Naive thymus-derived CD4-positive, alpha-beta T cell (primary cell): Measurements from ENCODE around the gene CENPX. TPM values are rescaled to one million over a fixed set of nuclear protein-coding genes. Genes with fewer than 3 reads are reported as not detected.
A peak's percentile ranks its signal among the peaks of the same experiment; 100 is the strongest.

Experiments used
- ATAC-seq: fragments of 150-1000 bp; cut with Tn5 transposase; 2 replicates; pipeline ENCODE4 v1.10.0; 2021; ENCODE audit warnings: mild to moderate bottlenecking, moderate library complexity
- CTCF ChIA-PET: fragments of 350-600 bp; sonication (Branson Sonifier 250); formaldehyde crosslinking; loops from one replicate; lab custom pipeline; 2021; ENCODE audit warnings: antibody characterized with exemption; lab: Charles Lee
- POLR2A ChIA-PET: fragments of 350-600 bp; sonication (Branson Sonifier 250); formaldehyde crosslinking; loops from one replicate; lab custom pipeline; 2021; ENCODE audit warnings: antibody characterized with exemption, inconsistent platforms; lab: Charles Lee
- DNase-seq, 9 donors: peaks; one replicate each; pipeline versions ENCODE4 v3.0.0 to v3.0.0-alpha.2; 2020 to 2022; ENCODE audit warnings: mixed read lengths in 1 of 9
- H3K27ac ChIP-seq: one replicate; pipeline ENCODE4 v1.7.0; 2013; ENCODE audit warnings: mild to moderate bottlenecking, low read depth, low read length, moderate library complexity
- H3K27me3 ChIP-seq, 2 donors: one replicate each; pipeline ENCODE4 v1.7.0; 2013; ENCODE audit warnings: low read length in 2 of 2, mild to moderate bottlenecking in 2 of 2, moderate library complexity in 2 of 2; ENCODE audit not compliant: control insufficient read depth in 2 of 2, insufficient read depth in 2 of 2
- H3K36me3 ChIP-seq, 3 experiments: 1 replicate in 2 of 3; 2 replicates in 1 of 3; pipeline ENCODE4 v1.7.0; 2013; ENCODE audit warnings: low read length in 3 of 3, mild to moderate bottlenecking in 3 of 3, moderate library complexity in 1 of 3; ENCODE audit not compliant: insufficient read depth in 3 of 3, control insufficient read depth in 2 of 3
- H3K4me1 ChIP-seq, 2 donors: one replicate each; pipeline ENCODE4 v1.7.0; 2013; ENCODE audit warnings: low read length in 2 of 2, mild to moderate bottlenecking in 2 of 2, moderate library complexity in 1 of 2; ENCODE audit not compliant: control insufficient read depth in 2 of 2, insufficient read depth in 2 of 2
- H3K4me3 ChIP-seq: 2 replicates; pipeline ENCODE4 v1.7.0; 2013; ENCODE audit warnings: mild to moderate bottlenecking, low read length
- H3K9me3 ChIP-seq, 3 experiments: 1 replicate in 2 of 3; 2 replicates in 1 of 3; pipeline ENCODE4 v1.7.0; 2013; ENCODE audit warnings: low read length in 3 of 3; ENCODE audit not compliant: control insufficient read depth in 2 of 3
- H3K27ac Mint-ChIP-seq, 9 donors: one replicate each; pipeline ENCODE4 v1.8.0; 2020 to 2022; ENCODE audit warnings: mixed read lengths in 9 of 9, mild to moderate bottlenecking in 8 of 9, moderate library complexity in 5 of 9, inconsistent platforms in 2 of 9
- H3K27me3 Mint-ChIP-seq, 5 donors: one replicate each; pipeline ENCODE4 v1.8.0; 2021 to 2022; ENCODE audit warnings: mixed read lengths in 5 of 5, mild to moderate bottlenecking in 1 of 5
- H3K36me3 Mint-ChIP-seq, 5 donors: one replicate each; pipeline ENCODE4 v1.8.0; 2020 to 2022; ENCODE audit warnings: mixed read lengths in 5 of 5, mild to moderate bottlenecking in 3 of 5, inconsistent platforms in 1 of 5
- H3K4me1 Mint-ChIP-seq, 7 donors: one replicate each; pipeline ENCODE4 v1.8.0; 2020 to 2022; ENCODE audit warnings: mixed read lengths in 7 of 7, mild to moderate bottlenecking in 3 of 7, inconsistent platforms in 1 of 7
- H3K4me3 Mint-ChIP-seq, 10 donors: one replicate each; pipeline ENCODE4 v1.8.0; 2020 to 2022; ENCODE audit warnings: mild to moderate bottlenecking in 10 of 10, mixed read lengths in 10 of 10, moderate library complexity in 6 of 10, inconsistent platforms in 2 of 10
- H3K9me3 Mint-ChIP-seq, 11 donors: one replicate each; pipeline ENCODE4 v1.8.0; 2020 to 2022; ENCODE audit warnings: mixed read lengths in 11 of 11, mild to moderate bottlenecking in 4 of 11, inconsistent platforms in 1 of 11, moderate library complexity in 1 of 11
- intact Hi-C, 2 donors: fragments of 100-400 bp; cut with micrococcal nuclease; formaldehyde crosslinking; loops; one replicate each; pipeline ENCODE4 v1.15.1; 2023
- polyA plus RNA-seq, 2 donors: library from polyadenylated mRNA; unstranded; fragments of 300-500 nt; fragmentation: Illumina TruSeq; gene quantifications; one replicate each; pipeline ENCODE4 v1.2.3, GENCODE V29; 2021
- total RNA-seq, 6 experiments: library from RNA in 5 of 6; stranded (reverse) in 5 of 6; gene quantifications; 1 replicate in 5 of 6; 2 replicates in 1 of 6; pipeline ENCODE4 v1.2.3 and lab custom pipeline; 2021 to 2026

CENPX gene
- total and polyA plus RNA-seq, 7 experiments from 2014 or later, result 25.5 to 72.7 (median 34.1) TPM

GRCh38 chr17:81980707-81981343, 41.9 kb downstream of the CENPX start:
- Histone ChIP-seq H3K9me3 (no peaks in the 10 kb centered on the region), H3K27ac (no peak overlapping the region), H3K27me3 (no peaks in the 10 kb centered on the region), H3K36me3 (peaks cover 0 to 37% (median 8%) of the 10 kb centered on the region in 3 experiments), H3K4me3 (no peak overlapping the region), H3K4me1 (peaks cover 16 to 19% of the 10 kb centered on the region in 2 donors)
- ATAC-seq, result no peak
- peak overlapping the region in 9 of 10 donors; percentile 32 to 95 (median 67) for H3K4me3 Mint-ChIP-seq
- POLR2A ChIA-PET, result interaction anchor here (1.3 kb wide), 1 partner anchor 8 kb away, joined by 3 read pairs; no protein-coding TSS in a partner anchor
- DNase-seq, result no peak
- peak overlapping the region in 2 of 9 donors; percentile 36 to 49 for H3K27ac Mint-ChIP-seq
- H3K36me3 Mint-ChIP-seq, result peaks cover 4 to 26% (median 12%) of the 10 kb centered on the region in 5 donors
- H3K4me1 Mint-ChIP-seq, result peaks cover 31 to 69% (median 41%) of the 10 kb centered on the region in 7 donors
- H3K27me3 Mint-ChIP-seq, result peaks cover 0 to 4% (median 0%) of the 10 kb centered on the region in 5 donors
- intact Hi-C loops, result no loop called here
- CTCF ChIA-PET, result interaction anchor here (0.8 to 2.4 kb wide), 6 partner anchors 13 to 45 kb away, joined by 3 to 7 read pairs (median 5); no protein-coding TSS in a partner anchor
- H3K9me3 Mint-ChIP-seq, result peaks cover 0 to 2% (median 0%) of the 10 kb centered on the region in 11 donors

GRCh38 chr17:81980122-81980521, 42.6 kb downstream of the CENPX start:
- peaks cover 31 to 68% (median 41%) of the 10 kb centered on the region in 7 donors for H3K4me1 Mint-ChIP-seq
- H3K27ac Mint-ChIP-seq, result peak overlapping the region in 4 of 9 donors; percentile 14 to 52 (median 42)
- peaks cover 1 to 21% (median 10%) of the 10 kb centered on the region in 5 donors for H3K36me3 Mint-ChIP-seq
- ChIA-PET POLR2A (interaction anchor here (1.3 kb wide), 1 partner anchor 9 kb away, joined by 3 read pairs; no protein-coding TSS in a partner anchor), CTCF (interaction anchor here (0.8 to 2.4 kb wide), 5 partner anchors 12 to 46 kb away, joined by 3 to 7 read pairs (median 6); no protein-coding TSS in a partner anchor)
- peaks cover 0 to 2% (median 0%) of the 10 kb centered on the region in 11 donors for H3K9me3 Mint-ChIP-seq
- peak overlapping the region; percentile 34 to 95 (median 68) for H3K4me3 Mint-ChIP-seq
- intact Hi-C loops, result no loop called here
- no peak for DNase-seq
- Histone ChIP-seq H3K27me3 (no peaks in the 10 kb centered on the region), H3K4me1 (peaks cover 16 to 19% of the 10 kb centered on the region in 2 donors), H3K9me3 (no peaks in the 10 kb centered on the region), H3K27ac (no peak overlapping the region), H3K36me3 (peaks cover 0 to 30% (median 7%) of the 10 kb centered on the region in 3 experiments), H3K4me3 (no peak overlapping the region)
- H3K27me3 Mint-ChIP-seq, result peaks cover 0 to 4% (median 0%) of the 10 kb centered on the region in 5 donors
- ATAC-seq, result no peak

- peaks cover 0 to 6% (median 0%) of the 10 kb centered on the region in 11 donors for H3K9me3 Mint-ChIP-seq
- POLR2A ChIA-PET, result interaction anchor here (0.9 to 1.6 kb wide), 2 partner anchors 8 to 44 kb away, joined by 3 to 4 read pairs; partner anchors contain the start of gene CENPX
- no peak overlapping the region for H3K4me3 ChIP-seq
Observed at GRCh38 chr17:81978524-81979298, 44.0 kb downstream of the CENPX start.

GRCh38 chr17:81977211-81977808, 45.4 kb downstream of the CENPX start, which contains the start of gene ASPSCR1:
TSS of gene ASPSCR1 (plus strand) at chr17:81977629. CDS start at chr17:81977647, 18 bp downstream.
- peaks cover 0 to 13% (median 0%) of the 10 kb centered on the region in 11 donors for H3K9me3 Mint-ChIP-seq
- Histone ChIP-seq H3K36me3 (peaks cover 0 to 7% (median 0%) of the 10 kb centered on the region in 3 experiments), H3K4me1 (peaks cover 16 to 19% of the 10 kb centered on the region in 2 donors), H3K4me3 (peak within 1 kb of the TSS; percentile 79), H3K27ac (peak within 1 kb of the TSS; percentile 90), H3K9me3 (peaks cover 0 to 4% (median 0%) of the 10 kb centered on the region in 3 experiments), H3K27me3 (no peaks in the 10 kb centered on the region)
- H3K27me3 Mint-ChIP-seq, result peaks cover 0 to 7% (median 0%) of the 10 kb centered on the region in 5 donors
- intact Hi-C loops, result loop anchor here (1.0 to 2.0 kb wide), 7 partner anchors 9 to 121 kb away; partner anchors contain the start of genes LRRC45 (in 2 of the 2), DCXR (in 1 of the 2), FASN (in 1 of the 2) and NOTUM (in 1 of the 2)
- H3K27ac Mint-ChIP-seq, result peak within 1 kb of the TSS; percentile 94 to 99 (median 97)
- DNase-seq (peak; percentile 86 to 96 (median 93)), ATAC-seq (peak; percentile 98)
- H3K4me1 Mint-ChIP-seq, result peaks cover 25 to 50% (median 36%) of the 10 kb centered on the region in 7 donors
- H3K36me3 Mint-ChIP-seq, result peaks cover 0 to 8% (median 4%) of the 10 kb centered on the region in 5 donors
- peak within 1 kb of the TSS; percentile 93 to 99 (median 96) for H3K4me3 Mint-ChIP-seq
- CTCF ChIA-PET, result interaction anchor here (1.9 kb wide), 1 partner anchor 9 kb away, joined by 8 read pairs; no protein-coding TSS in a partner anchor
- POLR2A ChIA-PET, result interaction anchor here (0.6 to 1.6 kb wide), 6 partner anchors 10 to 121 kb away, joined by 3 to 23 read pairs (median 4); partner anchors contain the start of genes CENPX, FASN and NOTUM

More at GRCh38 chr17:81978524-81979298, 44.0 kb downstream of the CENPX start:
- intact Hi-C loops, result no loop called here
- DNase-seq, result no peak
- Mint-ChIP-seq H3K36me3 (peaks cover 0 to 13% (median 5%) of the 10 kb centered on the region in 5 donors), H3K27me3 (peaks cover 0 to 7% (median 0%) of the 10 kb centered on the region in 5 donors), H3K4me1 (peaks cover 30 to 60% (median 41%) of the 10 kb centered on the region in 7 donors), H3K4me3 (peak overlapping the region; percentile 68 to 95 (median 78)), H3K27ac (peak overlapping the region in 8 of 9 donors; percentile 28 to 81 (median 73))
- ATAC-seq, result no peak
- Histone ChIP-seq H3K4me1 (peaks cover 16 to 19% of the 10 kb centered on the region in 2 donors), H3K36me3 (peaks cover 0 to 16% (median 0%) of the 10 kb centered on the region in 3 experiments), H3K27ac (no peak overlapping the region), H3K9me3 (no peaks in the 10 kb centered on the region), H3K27me3 (no peaks in the 10 kb centered on the region)
- CTCF ChIA-PET, result interaction anchor here (2.3 to 2.4 kb wide), 2 partner anchors 19 to 43 kb away, joined by 6 to 7 read pairs; no protein-coding TSS in a partner anchor

- ChIA-PET CTCF (interaction anchor here (1.9 kb wide), 1 partner anchor 9 kb away, joined by 8 read pairs; no protein-coding TSS in a partner anchor), POLR2A (interaction anchor here (0.6 to 1.6 kb wide), 5 partner anchors 9 to 121 kb away, joined by 3 to 23 read pairs (median 4); partner anchors contain the start of genes FASN and NOTUM)
- peaks cover 0 to 5% (median 4%) of the 10 kb centered on the region in 5 donors for H3K36me3 Mint-ChIP-seq
- Histone ChIP-seq H3K9me3 (peaks cover 0 to 4% (median 0%) of the 10 kb centered on the region in 3 experiments), H3K27ac (peak overlapping the region; percentile 90), H3K36me3 (peaks cover 0 to 7% (median 0%) of the 10 kb centered on the region in 3 experiments), H3K4me3 (peak overlapping the region; percentile 79), H3K4me1 (peaks cover 16 to 19% of the 10 kb centered on the region in 2 donors), H3K27me3 (no peaks in the 10 kb centered on the region)
- H3K27me3 Mint-ChIP-seq, result peaks cover 0 to 7% (median 0%) of the 10 kb centered on the region in 5 donors
- peak overlapping the region; percentile 94 to 99 (median 97) for H3K27ac Mint-ChIP-seq
- ATAC-seq, result peak; percentile 3
- H3K9me3 Mint-ChIP-seq, result peaks cover 0 to 13% (median 0%) of the 10 kb centered on the region in 11 donors
- H3K4me1 Mint-ChIP-seq, result peaks cover 23 to 46% (median 33%) of the 10 kb centered on the region in 7 donors
- DNase-seq, result peak in 2 of 9 donors; percentile 30 to 44
- peak overlapping the region; percentile 93 to 99 (median 96) for H3K4me3 Mint-ChIP-seq
- intact Hi-C loops, result loop anchor here (1.0 to 2.0 kb wide), 7 partner anchors 8 to 122 kb away; partner anchors contain the start of genes LRRC45 (in 2 of the 2), DCXR (in 1 of the 2), FASN (in 1 of the 2) and NOTUM (in 1 of the 2)
Observed at GRCh38 chr17:81976332-81977210, 46.1 kb downstream of the CENPX start.
